Retina (tissue), 1 donor: ENCODE data around the gene IL17F.

ENCODE experiments used
- DNase-seq: peaks from one replicate; pipeline ENCODE4 v3.0.0-alpha.2; 2016

The IL17F gene

GRCh38 chr6:52244400-52244799 is at the start of gene IL17F:
TSS of gene IL17F (minus strand) at chr6:52244500. CDS start at chr6:52244429, 71 bp downstream.
- no peak for DNase-seq

GRCh38 chr6:52293067-52293466 is 48.8 kb upstream of the IL17F start:
- no peak for DNase-seq

GRCh38 chr6:52288841-52289240 is 44.5 kb upstream of the IL17F start:
- DNase-seq: no peak

GRCh38 chr6:52288216-52288615 is 43.9 kb upstream of the IL17F start:
- DNase-seq: no peak

GRCh38 chr6:52286798-52287432 is 42.6 kb upstream of the IL17F start:
- DNase-seq: peak; percentile 19

GRCh38 chr6:52285177-52286068 is 41.1 kb upstream of the IL17F start:
- DNase-seq: no peak

GRCh38 chr6:52284460-52285176 is 40.3 kb upstream of the IL17F start, which contains the start of gene MCM3:
TSS of gene MCM3 (minus strand) at chr6:52284742. CDS start at chr6:52284674, 68 bp downstream.
- peak; percentile 96 for DNase-seq

- DNase-seq: no peak
Measured at GRCh38 chr6:52284131-52284459, 39.8 kb upstream of the IL17F start.

GRCh38 chr6:52283111-52283510 is 38.8 kb upstream of the IL17F start:
- no peak for DNase-seq

GRCh38 chr6:52276130-52276529 is 31.8 kb upstream of the IL17F start:
- no peak for DNase-seq

- no peak for DNase-seq
Measured at GRCh38 chr6:52271852-52272460, 27.7 kb upstream of the IL17F start.

GRCh38 chr6:52263709-52264540 is 19.6 kb upstream of the IL17F start:
- peak; percentile 69 for DNase-seq

- no peak for DNase-seq
Measured at GRCh38 chr6:52262620-52263344, 18.5 kb upstream of the IL17F start.

- no peak for DNase-seq
Measured at GRCh38 chr6:52261229-52261628, 16.9 kb upstream of the IL17F start.

- no peak for DNase-seq
Measured at GRCh38 chr6:52260634-52261033, 16.3 kb upstream of the IL17F start.

GRCh38 chr6:52255434-52255833 is 11.1 kb upstream of the IL17F start:
- no peak for DNase-seq

GRCh38 chr6:52254731-52255378 is 10.6 kb upstream of the IL17F start:
- no peak for DNase-seq

GRCh38 chr6:52253494-52253893 is 9.2 kb upstream of the IL17F start:
- DNase-seq: no peak

GRCh38 chr6:52251113-52251512 is 6.8 kb upstream of the IL17F start:
- DNase-seq: no peak

- DNase-seq: no peak
Measured at GRCh38 chr6:52249078-52249477, 4.8 kb upstream of the IL17F start.

- no peak for DNase-seq
Measured at GRCh38 chr6:52245425-52245824, 1.1 kb upstream of the IL17F start.
